HCEC 1CT (cell line): ENCODE measurements around the gene SLC8A1.

Source experiments
- DNase-seq: peaks from one replicate; pipeline ENCODE4 v3.0.0-alpha.2; 2017

Gene SLC8A1

DNA sequence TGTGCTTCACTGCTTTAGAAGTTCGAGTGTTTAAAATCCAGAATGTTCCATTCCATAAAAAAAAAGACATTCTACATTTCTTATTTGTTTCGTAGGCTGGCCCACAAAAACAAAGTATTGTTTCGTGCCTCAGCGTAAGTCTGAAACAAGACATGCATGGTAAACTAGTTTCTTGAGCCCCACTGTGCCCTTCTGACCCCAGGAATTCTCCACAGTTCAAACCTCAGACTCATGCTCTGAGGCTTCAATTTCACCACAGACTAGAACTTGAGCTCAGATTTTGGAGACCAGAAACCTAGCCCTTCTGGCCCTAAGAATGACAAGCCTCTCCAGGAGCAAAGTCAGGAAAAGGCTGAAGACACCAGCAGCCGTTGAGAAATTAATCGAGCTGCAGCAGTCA is 151.5 kb downstream of the SLC8A1 start:
- DNase-seq = no peak

DNA sequence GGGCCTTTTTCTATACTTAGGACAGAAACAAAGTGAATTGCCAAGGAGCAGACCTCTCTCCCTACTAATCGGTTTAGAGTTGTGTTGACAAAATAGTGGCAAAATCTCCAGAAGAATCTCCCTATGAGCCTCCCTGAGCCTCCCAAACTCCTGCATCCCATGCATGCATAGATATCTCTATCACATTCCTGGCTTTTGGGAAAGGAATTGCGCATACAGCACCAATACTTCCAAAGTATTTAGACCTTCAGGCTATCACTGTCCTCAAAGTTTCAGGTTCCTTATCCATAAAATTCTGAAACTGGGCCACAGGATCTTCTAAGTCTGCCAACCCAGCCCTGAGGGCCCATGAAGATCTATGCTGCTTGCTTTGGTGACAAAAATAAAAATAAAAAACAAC is 152.1 kb downstream of the SLC8A1 start:
- no peak for DNase-seq

DNA sequence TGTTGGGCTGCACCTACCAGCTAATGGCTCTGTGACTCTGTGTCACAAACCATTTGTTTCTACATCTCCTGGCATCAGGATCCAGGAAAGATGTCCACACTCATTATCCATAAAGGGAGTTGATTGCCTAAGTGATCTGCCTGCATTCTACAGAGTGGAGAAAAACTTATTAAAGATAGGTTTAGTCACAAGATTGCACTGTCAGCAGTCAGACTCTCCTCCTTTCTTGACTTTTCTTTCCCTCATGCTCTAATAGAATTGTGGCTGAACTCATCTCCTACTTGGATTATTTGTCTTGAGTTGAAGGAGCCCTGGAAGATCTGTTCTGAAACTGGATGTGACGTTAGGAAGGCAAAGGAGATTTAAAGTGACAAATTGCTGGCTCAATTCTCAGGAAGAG is 152.7 kb downstream of the SLC8A1 start:
- DNase-seq = no peak

DNA sequence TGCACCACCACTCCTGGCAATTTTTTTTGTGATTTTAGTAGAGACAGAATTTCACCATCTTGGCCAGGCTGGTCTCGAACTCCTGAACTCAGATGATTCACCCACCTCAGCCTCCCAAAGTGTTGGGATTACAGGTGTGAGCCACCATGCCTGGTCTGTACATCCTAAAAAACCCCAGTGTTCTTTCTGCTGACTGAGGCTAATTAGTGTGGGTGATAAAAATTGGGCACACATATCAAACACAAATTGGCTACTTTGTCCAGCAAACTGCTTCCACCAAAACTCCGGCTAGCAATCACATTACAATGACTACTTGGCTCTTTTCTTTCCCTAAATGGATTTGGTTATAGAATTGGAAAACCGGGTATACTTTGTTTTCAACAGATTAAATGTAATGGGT is 153.9 kb downstream of the SLC8A1 start:
- no peak for DNase-seq

DNA sequence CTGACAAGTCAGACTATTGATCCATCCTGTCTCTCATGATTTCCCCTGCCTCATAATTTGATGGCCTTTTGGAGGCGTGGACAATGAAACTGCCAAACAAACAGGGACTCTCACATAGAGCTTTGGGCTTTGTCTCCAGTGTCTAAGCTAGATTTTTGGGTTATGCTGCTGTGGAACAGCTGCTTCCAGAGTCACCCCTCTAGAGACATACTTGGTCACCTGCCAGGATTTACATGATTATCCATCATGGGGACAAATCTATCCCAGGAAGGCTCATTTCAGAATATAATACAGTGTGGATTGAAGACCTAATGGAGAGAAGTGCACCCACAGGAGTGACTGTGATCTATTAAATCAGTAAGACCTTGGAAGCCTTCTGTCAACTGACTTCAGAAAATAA is 159.6 kb downstream of the SLC8A1 start:
- no peak for DNase-seq

- DNase-seq = no peak
Observed at GRCh38 chr2:40289771-40290404, 162.0 kb downstream of the SLC8A1 start.

- no peak for DNase-seq
Observed at GRCh38 chr2:40287773-40288172, 164.1 kb downstream of the SLC8A1 start.

- DNase-seq = peak; percentile 60
Observed at GRCh38 chr2:40287195-40287594, 164.7 kb downstream of the SLC8A1 start.

DNA sequence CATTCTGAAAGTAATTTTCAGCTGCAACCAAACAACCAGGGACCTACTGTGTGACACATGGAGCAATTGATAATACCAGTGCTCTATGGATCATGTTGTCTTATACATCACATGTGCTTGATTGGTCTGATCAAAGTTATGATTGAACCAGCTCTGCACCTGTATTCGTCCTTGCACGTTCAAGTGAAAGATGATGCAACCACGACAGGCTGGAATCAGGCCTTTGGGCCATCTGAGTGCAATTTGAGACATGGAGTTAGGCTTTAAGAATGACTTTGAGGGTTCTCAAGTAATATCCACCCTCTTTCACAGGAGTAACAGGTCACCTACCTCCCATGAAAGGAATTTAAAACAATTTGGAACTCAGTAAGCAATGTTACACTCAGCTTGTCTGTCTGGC is 165.2 kb downstream of the SLC8A1 start:
- DNase-seq = no peak

GRCh38 chr2:40285391-40285790 is 166.5 kb downstream of the SLC8A1 start:
- no peak for DNase-seq

DNA sequence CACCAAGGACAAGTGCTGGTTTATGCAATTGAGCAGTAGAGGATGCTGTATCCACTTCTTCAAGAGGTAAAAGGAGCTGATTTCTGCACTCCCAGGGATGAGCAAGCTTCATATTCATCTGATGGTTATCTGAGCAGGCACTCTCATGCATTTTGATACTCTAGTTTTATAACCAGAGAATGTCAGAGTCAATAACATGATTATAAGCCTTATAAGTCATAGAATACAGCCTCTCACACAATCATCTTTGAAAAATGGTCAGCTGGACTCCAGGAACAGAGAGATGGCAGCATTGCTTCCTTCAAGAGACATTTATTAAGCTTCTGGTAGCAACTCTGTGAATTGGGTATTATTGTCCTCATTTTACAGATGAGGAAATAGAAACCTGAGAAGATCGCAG is 167.1 kb downstream of the SLC8A1 start:
- DNase-seq = no peak

GRCh38 chr2:40283111-40283909 is 168.6 kb downstream of the SLC8A1 start:
- DNase-seq = peak; percentile 41

GRCh38 chr2:40282428-40282827 is 169.5 kb downstream of the SLC8A1 start:
- DNase-seq = peak; percentile 37

GRCh38 chr2:40281021-40281940 is 170.6 kb downstream of the SLC8A1 start:
- DNase-seq = peak; percentile 82

GRCh38 chr2:40279482-40279881 is 172.4 kb downstream of the SLC8A1 start:
- no peak for DNase-seq

DNA sequence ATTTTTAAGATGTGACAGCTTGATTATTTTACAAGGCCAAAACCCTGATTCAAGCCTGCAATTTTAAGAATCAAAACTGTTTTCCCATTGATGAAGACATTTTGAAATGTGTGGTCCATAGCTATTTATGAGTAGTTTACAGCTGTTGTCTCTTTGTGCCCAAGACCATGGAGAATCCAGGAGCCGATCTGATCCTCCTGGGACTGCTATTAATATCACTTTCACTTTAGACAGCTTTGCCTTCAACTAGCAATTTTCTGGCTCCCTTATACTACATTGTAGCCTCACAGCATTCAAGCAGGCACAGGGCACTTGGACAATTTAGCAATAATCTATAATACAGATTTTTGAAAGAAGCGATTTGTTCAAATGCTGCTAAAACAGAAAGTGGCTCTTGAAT is 172.9 kb downstream of the SLC8A1 start:
- DNase-seq = peak; percentile 52

DNA sequence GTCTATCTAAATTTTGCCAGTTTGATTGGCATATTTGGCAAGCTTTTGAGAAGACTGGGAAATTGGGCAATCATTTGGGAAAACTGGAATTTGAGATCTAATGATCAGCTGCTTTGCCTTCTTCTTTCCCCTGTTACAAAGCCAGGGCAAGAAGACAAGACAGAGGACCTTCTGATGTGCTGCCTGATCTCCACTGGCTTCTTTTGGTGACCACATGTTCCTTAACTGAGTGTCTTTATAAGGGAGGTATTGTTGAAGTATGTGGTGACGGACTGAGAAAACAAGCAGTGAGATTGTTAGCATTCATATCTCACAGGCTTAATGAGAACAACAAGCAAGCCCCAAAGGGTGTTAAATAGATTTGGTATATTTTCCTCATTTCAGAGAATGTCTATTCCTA is 175.8 kb downstream of the SLC8A1 start:
- no peak for DNase-seq

DNA sequence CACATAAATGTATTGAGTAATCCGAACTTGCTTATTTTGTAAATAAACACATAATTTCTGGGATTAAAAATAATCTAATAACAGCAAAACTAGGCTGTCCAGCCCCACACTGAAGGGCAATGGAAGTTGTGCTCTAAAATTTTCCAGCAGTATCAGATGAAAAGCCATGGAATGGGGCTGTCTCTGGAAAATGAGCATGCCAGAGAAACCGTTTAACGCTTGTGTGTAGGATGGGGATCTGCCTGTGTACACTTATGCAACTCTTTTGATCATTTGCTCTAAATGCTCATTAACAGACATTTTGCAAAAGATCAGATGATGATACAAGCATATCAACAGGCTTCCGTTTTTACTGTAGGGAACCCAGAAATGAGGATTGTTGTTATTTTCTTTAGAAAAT is 177.6 kb downstream of the SLC8A1 start:
- DNase-seq = no peak

GRCh38 chr2:40273734-40274182 is 178.1 kb downstream of the SLC8A1 start:
- no peak for DNase-seq

DNA sequence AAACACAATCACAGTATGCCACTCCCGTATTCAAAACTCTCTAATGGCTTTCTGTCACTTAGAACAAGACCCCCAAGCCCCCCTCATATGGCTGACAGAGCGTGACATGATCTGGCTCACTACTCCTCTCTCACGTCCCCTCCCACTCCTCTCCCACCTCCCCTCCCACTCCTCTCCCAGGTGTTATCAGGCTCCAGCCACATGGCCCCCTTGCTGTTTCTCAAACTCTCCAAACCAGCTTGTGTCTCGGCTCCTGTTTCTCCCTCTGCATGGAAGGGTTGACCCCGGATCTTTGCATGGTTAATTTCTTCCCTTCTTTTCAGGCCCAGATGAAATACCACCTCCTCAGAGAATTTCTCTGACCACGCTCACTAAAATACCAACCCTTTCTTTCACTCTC is 180.8 kb downstream of the SLC8A1 start:
- no peak for DNase-seq

DNA sequence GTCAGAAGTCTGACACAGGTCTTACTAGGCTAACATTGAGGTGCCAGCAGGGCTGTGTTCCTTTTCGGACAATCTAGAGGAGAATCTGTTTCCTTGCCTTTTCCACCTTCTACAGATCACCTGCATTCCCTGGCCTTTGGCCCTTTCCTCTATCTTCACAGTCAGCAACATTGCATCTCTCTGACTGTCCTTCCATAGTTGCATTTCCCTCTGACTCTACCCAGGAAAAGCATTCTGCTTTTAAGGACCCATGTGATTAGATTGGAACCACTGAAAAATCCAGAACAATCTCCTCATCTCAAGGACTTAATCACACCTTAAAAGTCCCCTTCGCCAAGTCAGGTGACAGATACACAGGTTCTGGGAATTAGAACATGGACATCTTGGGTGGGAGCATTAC is 181.5 kb downstream of the SLC8A1 start:
- DNase-seq = no peak

DNA sequence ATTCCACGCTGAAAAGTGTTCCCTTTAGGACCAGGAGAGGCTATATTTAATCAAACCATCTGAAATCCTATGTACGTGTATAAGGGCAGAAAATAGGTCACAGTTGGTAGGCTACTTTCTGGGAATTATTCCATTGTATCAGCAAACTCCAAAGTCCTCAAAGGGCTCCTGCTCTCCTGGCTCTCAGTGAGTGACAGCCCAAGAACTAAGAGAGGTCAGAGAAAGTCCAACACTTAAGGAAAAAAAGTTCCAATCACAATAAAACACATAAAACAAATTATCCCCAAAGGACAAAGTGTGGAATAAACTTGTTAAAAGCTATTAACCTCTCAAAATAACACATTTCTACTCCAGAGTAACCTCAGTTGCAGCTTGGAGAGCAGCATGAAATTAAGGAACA is 183.3 kb downstream of the SLC8A1 start:
- DNase-seq = no peak

DNA sequence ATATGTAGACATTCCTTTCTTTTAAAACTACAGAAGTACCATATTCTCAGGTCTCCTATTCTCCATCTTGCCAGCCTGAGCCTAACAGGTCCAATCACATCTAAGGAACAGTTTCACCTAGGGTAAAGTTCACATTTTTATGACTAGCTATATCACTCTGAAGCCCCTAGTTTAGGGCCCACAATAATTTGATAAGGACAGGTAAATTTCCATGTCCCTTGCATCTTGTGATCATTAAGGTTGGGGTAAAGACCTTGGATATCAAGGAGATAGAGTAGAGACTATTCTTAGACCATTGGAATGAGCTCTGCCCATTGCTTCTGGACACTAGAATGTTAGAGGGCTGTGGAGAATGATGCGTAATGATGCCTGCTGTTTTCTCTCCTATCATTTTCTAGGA is 185.7 kb downstream of the SLC8A1 start:
- DNase-seq = no peak

DNA sequence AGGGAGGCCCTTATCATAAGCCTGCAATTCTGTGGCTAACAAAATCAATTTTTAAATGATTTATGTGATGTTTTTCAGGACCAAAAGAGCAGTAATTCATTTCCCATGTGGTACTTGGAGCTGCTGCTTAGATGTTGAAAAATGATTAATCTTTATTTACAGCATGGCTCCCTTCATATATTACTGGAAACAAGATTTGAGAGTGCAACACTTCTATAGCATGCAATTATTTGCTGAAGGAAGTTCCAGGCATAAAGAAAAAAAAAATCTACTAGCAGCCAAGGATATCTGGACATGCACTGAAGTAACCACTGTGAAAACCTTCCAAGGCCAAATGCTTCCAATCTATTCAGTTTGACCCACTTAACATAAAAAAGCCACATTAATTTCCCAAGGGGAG is 186.3 kb downstream of the SLC8A1 start:
- DNase-seq = no peak
